AG09309 (cell line): Measurements from ENCODE around the gene IRF7.

Experiments
- DNase-seq: peaks from one replicate; pipeline ENCODE4 v3.0.0-alpha.2; 2010; ENCODE audit warnings: low read depth
- H3K4me3 ChIP-seq: 2 replicates; pipeline ENCODE4 v1.5.1; 2011; ENCODE audit warnings: mild to moderate bottlenecking, low read depth, low read length, moderate library complexity; ENCODE audit not compliant: control insufficient read depth
- CTCF ChIP-seq: IDR thresholded peaks from 2 replicates; pipeline ENCODE4 v1.5.1; 2011; ENCODE audit warnings: mild to moderate bottlenecking, low read depth, low read length, inconsistent platforms; ENCODE audit not compliant: insufficient read depth, control insufficient read depth; ENCODE audit errors: missing control alignments

IRF7 gene

DNA sequence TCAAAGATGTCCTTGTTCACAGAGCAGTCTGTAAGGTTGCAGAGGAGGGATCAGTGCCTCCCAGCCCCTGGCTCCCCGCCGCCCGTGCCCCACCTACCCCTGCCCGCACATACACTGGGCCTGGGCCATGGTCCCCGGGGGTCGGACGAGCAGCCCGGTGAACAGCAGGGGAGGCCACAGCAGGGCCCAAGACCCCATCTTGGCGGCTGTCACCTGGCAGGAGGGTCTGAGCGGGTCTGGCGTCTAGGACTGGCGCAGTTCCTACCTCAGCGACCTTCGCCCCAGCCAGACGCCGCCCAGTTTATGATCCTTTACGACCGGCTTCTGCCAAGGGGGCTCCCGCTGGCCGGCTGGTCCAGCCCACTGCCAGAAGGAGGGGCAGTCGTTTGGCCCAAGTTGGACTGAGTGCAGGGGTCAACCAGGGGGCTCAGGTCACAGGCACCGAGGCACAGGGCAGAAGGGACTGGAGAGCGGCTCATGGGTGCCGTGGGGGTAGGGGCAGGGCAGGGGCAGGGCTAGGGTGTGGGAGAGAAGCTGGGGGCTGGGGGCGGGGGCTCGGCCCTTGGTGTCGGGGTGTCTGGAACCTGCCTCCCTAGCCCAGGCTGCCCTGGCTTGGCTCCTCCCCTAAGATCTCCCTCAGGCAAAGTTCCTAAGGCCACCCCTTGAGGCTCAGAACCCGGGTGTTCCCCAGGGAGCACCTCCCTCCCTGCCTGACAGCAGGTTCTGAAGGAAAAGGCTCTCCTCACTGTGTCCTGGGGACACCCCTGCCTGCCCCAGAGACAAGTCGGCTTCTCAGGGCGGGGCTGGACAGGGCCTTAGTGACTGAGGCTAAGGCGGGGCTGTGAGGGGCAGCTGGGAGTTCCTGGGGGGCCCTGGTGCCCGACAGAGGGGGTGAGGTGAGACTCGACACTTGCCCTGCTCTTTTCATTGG is 9.2 kb upstream of the IRF7 start, which contains the start of gene CDHR5:
TSS of gene CDHR5 (minus strand) at position 251 of the 931 bp plus-strand sequence. CDS start at position 198, 53 bp downstream.
- no peak for TF ChIP-seq CTCF
- DNase-seq, result no peak
- no peak within 1 kb of the TSS for H3K4me3 ChIP-seq

DNA sequence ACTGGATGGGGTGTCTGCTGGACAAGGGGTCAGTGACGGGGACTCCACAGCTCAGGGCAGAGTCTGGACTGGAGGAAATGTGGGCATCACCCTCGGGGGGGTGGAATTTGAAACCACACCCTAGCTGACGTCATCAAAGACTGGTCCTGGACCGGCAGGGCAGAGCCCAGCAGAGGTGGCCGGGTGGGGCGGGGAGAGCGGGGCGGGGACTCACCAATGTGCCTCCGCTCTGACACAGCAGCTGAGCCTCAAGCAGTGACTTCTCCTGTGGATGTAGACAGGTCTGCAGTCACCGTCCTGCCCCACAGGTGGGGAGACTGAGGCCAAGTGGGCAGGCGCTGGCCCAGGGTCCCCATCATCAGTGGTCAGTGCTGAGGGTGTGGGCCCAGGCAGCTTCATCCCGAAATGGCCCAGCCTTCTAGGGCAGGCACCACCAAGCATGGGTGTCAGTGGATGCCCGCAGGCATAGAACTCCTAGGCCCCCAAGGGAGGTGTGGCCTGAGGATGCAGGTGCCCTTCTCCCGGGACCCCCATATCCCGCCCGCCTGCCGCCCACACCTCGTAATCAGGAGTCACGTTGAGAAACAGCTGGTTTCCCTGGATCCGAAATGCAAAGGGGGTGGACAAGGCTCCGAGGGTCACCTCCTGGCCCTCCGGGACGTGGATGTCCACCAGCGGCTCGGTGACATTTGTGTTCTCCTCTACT is 8.4 kb upstream of the IRF7 start:
- TF ChIP-seq CTCF, result no peak
- H3K4me3 ChIP-seq, result no peak overlapping the region
- DNase-seq, result no peak

DNA sequence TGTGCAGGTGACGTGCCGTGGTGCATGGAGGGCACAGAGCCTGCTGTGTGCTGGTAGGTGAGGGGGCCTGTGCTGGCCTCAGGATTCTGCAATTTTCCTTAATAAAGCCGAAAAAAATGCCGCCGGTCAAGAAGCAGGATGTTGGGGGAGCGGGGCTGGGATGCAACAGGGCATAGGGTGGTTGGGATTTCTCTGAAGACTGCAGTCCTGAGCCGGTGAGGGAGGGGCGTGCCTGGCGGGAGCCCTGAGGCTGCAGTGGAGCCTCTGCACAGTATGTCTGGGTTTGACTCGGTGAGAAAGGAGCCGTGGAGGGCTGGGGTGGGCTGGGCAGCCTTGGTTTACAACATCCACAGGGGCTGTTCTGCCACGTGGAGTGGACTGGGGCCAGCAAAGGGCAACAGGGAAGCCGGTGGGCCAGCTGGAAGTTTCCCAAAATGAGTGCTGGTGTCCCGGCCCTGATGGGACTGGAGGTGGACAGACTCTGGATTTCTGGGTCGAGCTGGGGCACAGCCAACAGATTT is 7.7 kb upstream of the IRF7 start:
- DNase-seq, result no peak
- no peak overlapping the region for H3K4me3 ChIP-seq
- no peak for TF ChIP-seq CTCF

GRCh38 chr11:621838-622237 is 6.1 kb upstream of the IRF7 start:
- DNase-seq, result no peak
- no peak for TF ChIP-seq CTCF

GRCh38 chr11:620935-621814 is 5.4 kb upstream of the IRF7 start:
- TF ChIP-seq CTCF, result no peak
- H3K4me3 ChIP-seq, result no peak overlapping the region
- no peak for DNase-seq

More at GRCh38 chr11:621838-622237, 6.1 kb upstream of the IRF7 start:
- H3K4me3 ChIP-seq, result no peak overlapping the region

DNA sequence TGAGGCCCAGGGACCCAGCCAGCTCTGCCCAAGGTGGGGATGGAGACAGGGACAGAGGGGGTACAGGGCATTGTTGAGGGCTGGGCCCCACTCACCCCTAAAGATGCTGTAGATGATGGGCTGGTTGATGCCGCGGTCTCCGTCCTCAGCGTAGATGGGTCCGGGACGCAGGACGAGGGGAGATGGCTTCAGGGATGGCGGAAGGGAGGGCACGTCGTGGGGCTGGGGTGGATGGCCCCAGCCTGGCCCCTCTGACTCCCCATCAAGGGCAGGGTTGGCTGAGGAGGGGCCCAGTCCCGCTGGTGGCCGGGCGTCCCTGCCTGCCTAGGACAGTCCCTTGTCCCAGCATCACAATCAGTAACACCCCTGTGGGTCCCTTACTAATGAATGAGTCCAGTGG is 4.5 kb upstream of the IRF7 start:
- no peak for TF ChIP-seq CTCF
- no peak for DNase-seq
- H3K4me3 ChIP-seq, result no peak overlapping the region
